ENCODE results near the gene CYP3A7.
A peak's percentile ranks its signal among the peaks of the same experiment; 100 is the strongest.
"Not testable (repeated sequence)": the region's sequence is repeated elsewhere in the genome, so short reads cannot be mapped to it uniquely, and the experiment has no call there.

The CYP3A7 gene

GRCh38 chr7:99740573-99741440 lies 5.8 kb upstream of the CYP3A7 start:
- DNase-seq, result peak; percentile 68

GRCh38 chr7:99739699-99740572 lies 4.9 kb upstream of the CYP3A7 start:
- DNase-seq, result no peak

- DNase-seq, result peak; percentile 19
Measured at GRCh38 chr7:99737726-99738125, 2.7 kb upstream of the CYP3A7 start.

GRCh38 chr7:99736667-99737066 lies 1.7 kb upstream of the CYP3A7 start:
- not testable (repeated sequence) for DNase-seq

GRCh38 chr7:99733448-99733847 lies 1.5 kb downstream of the CYP3A7 start:
- DNase-seq, result no peak

GRCh38 chr7:99733003-99733402 lies 2.0 kb downstream of the CYP3A7 start:
- no peak for DNase-seq

- no peak for DNase-seq
Measured at GRCh38 chr7:99731638-99732374, 3.2 kb downstream of the CYP3A7 start.

GRCh38 chr7:99730992-99731391 lies 4.0 kb downstream of the CYP3A7 start:
- DNase-seq, result no peak

GRCh38 chr7:99730238-99730810 lies 4.7 kb downstream of the CYP3A7 start:
- no peak for DNase-seq

- peak; percentile 42 for DNase-seq
Measured at GRCh38 chr7:99729486-99730237, 5.3 kb downstream of the CYP3A7 start.

- no peak for DNase-seq
Measured at GRCh38 chr7:99728615-99729014, 6.4 kb downstream of the CYP3A7 start.

GRCh38 chr7:99723201-99723600 lies 11.8 kb downstream of the CYP3A7 start:
- not testable (repeated sequence) for DNase-seq

GRCh38 chr7:99720800-99721595 lies 14.0 kb downstream of the CYP3A7 start:
- DNase-seq, result no peak

GRCh38 chr7:99719996-99720769 lies 14.8 kb downstream of the CYP3A7 start:
- DNase-seq, result no peak

GRCh38 chr7:99713995-99714570 lies 20.9 kb downstream of the CYP3A7 start:
- peak; percentile 56 for DNase-seq

GRCh38 chr7:99709838-99710578 lies 25.0 kb downstream of the CYP3A7 start:
- DNase-seq, result peak; percentile 28

- no peak for DNase-seq
Measured at GRCh38 chr7:99709260-99709659, 25.7 kb downstream of the CYP3A7 start.

GRCh38 chr7:99707096-99707495 lies 27.9 kb downstream of the CYP3A7 start:
- DNase-seq, result no peak

- no peak for DNase-seq
Measured at GRCh38 chr7:99699946-99700345, 35.0 kb downstream of the CYP3A7 start.

All from NCI-H226 (cell line).